ENCODE data around the gene DOCK6. TPM values are rescaled to one million over a fixed set of nuclear protein-coding genes. Genes with fewer than 3 reads are reported as not detected.

DOCK6 gene
- total and polyA plus RNA-seq, 2 donors (not counting 1 experiment from before 2014, with no cell fraction given) = 6.9 to 17.7 TPM

DNA sequence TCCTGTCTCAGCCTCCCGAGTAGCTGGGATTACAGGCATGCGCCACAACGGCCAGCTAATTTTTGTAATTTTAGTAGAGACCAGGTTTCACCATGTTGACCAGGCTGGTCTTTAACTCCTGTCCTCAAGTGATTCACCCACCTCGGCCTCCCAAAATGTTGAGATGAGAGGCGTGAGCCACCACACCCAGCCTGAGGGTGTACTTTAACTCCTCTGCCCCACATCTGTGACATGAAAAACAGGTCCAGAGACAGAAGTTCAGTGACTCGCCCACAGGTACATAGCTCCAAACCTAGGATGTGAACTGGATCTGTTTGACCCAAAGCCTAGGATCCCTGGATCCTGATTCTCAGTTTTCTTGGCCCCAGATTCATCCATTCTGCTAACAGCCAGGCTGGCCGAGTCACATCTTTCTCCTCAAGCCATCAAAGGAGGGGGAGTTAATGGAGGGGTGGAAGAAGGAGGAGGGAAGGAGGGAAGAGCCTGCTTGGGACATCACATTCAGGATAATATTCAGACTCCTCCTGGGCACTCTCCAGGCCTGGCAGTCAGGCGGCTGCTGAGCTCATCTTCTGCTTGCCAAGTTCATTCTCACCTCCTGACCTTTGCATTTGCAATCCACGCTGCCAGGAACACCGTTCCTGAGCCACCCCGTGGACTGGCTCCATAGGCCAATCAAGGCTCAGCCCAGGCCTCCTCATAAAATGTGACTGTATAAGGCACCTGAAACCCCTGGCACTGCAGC lies 109.8 kb downstream of the DOCK6 start:
- no peaks in the 10 kb centered on the region for H3K9me3 ChIP-seq (ENCODE audit: control insufficient read depth, insufficient read depth, low read depth, low read length)
- no peaks in the 10 kb centered on the region for H3K27me3 ChIP-seq (ENCODE audit: control insufficient read depth, insufficient read depth, low read length)
- no peak overlapping the region for H2AFZ ChIP-seq (ENCODE audit: low read length)
- H3K27ac ChIP-seq (ENCODE audit: insufficient read depth, low read length) = peak overlapping the region; percentile 61
- peak; percentile 73 to 92 for DNase-seq (ENCODE audit: low read depth in 2 of 2)
- no peak overlapping the region for H3K9ac ChIP-seq (ENCODE audit: insufficient read depth, low read length)
- TF ChIP-seq EZH2 (IDR thresholded peaks at IDR 0.05; ENCODE audit: low read length, missing control alignments) (no peak), CTCF (conservative IDR thresholded peaks at IDR 0.05 in 1 of 2, IDR thresholded peaks at IDR 0.05 in 1 of 2; ENCODE audit: low read depth in 1 of 2, low read length in 2 of 2) (no peak)
- peaks cover 52% of the 10 kb centered on the region for H3K79me2 ChIP-seq (ENCODE audit: control insufficient read depth, insufficient read depth, low read length)
- peaks cover 17% of the 10 kb centered on the region for H3K4me1 ChIP-seq (ENCODE audit: control insufficient read depth, extremely low read depth, insufficient read depth, low read length)
- H3K4me2 ChIP-seq (ENCODE audit: extremely low read depth, insufficient read depth, low read length) = peak overlapping the region; percentile 51
- H3K36me3 ChIP-seq (ENCODE audit: control insufficient read depth, insufficient read depth, low read length) = peaks cover 4% of the 10 kb centered on the region
- H3K4me3 ChIP-seq (replicated peaks in 1 of 4; ENCODE audit: control extremely low read depth in 1 of 4, insufficient read depth in 1 of 4, low read depth in 3 of 4, low read length in 4 of 4) = no peak overlapping the region
- H4K20me1 ChIP-seq (ENCODE audit: control insufficient read depth, extremely low read depth, insufficient read depth, low read length) = no peaks in the 10 kb centered on the region

DNA sequence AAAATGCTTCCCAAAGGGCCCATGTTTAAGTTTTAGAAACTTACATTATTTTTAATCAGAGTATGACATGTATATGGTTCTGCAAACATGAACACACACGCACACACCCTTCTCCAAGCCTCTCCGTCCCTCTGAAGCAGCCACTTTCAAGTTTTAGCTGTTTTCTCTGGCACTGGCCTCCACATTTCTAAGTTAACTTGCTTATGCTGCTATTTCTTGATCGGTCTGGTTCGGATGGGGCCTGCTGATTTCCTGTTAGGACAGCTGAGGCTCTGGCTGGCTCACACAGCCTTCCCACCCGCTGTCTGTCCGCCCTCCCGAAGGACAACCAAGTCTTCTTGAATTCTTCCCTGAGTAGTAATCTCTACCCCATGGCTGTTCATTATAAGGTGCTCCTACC lies 111.1 kb downstream of the DOCK6 start:
- Histone ChIP-seq H3K9ac (ENCODE audit: insufficient read depth, low read length) (peak overlapping the region; percentile 23), H3K27me3 (ENCODE audit: control insufficient read depth, insufficient read depth, low read length) (no peaks in the 10 kb centered on the region), H3K79me2 (ENCODE audit: control insufficient read depth, insufficient read depth, low read length) (peaks cover 52% of the 10 kb centered on the region), H3K9me3 (ENCODE audit: control insufficient read depth, insufficient read depth, low read depth, low read length) (no peaks in the 10 kb centered on the region), H2AFZ (ENCODE audit: low read length) (peak overlapping the region; percentile 55), H3K36me3 (ENCODE audit: control insufficient read depth, insufficient read depth, low read length) (peaks cover 4% of the 10 kb centered on the region), H3K4me3 (replicated peaks in 1 of 4; ENCODE audit: control extremely low read depth in 1 of 4, insufficient read depth in 1 of 4, low read depth in 3 of 4, low read length in 4 of 4) (no peak overlapping the region), H3K27ac (ENCODE audit: insufficient read depth, low read length) (peak overlapping the region; percentile 69), H3K4me2 (ENCODE audit: extremely low read depth, insufficient read depth, low read length) (no peak overlapping the region), H4K20me1 (ENCODE audit: control insufficient read depth, extremely low read depth, insufficient read depth, low read length) (no peaks in the 10 kb centered on the region), H3K4me1 (ENCODE audit: control insufficient read depth, extremely low read depth, insufficient read depth, low read length) (peaks cover 17% of the 10 kb centered on the region)
- DNase-seq (ENCODE audit: low read depth in 2 of 2) = no peak
- TF ChIP-seq EZH2 (IDR thresholded peaks at IDR 0.05; ENCODE audit: low read length, missing control alignments) (no peak), CTCF (conservative IDR thresholded peaks at IDR 0.05 in 1 of 2, IDR thresholded peaks at IDR 0.05 in 1 of 2; ENCODE audit: low read depth in 1 of 2, low read length in 2 of 2) (no peak)

Other genes starting within 250 kb of the DOCK6 start
- gene LDLR, start 173.1 kb downstream of the DOCK6 start, total RNA-seq = 204 and 427 TPM in 2 replicates
- gene LDLR, start 173.1 kb downstream of the DOCK6 start, polyA plus RNA-seq = 187 and 210 TPM in 2 replicates
- gene SPC24, start 106.7 kb downstream of the DOCK6 start, total RNA-seq = 3.9 and 32.0 TPM in 2 replicates
- 8.1 and 32.0 TPM in 2 replicates for gene SPC24, start 106.7 kb downstream of the DOCK6 start, polyA plus RNA-seq
- gene KANK2, start 65.0 kb downstream of the DOCK6 start, total RNA-seq = 435 and 511 TPM in 2 replicates
- gene KANK2, start 65.0 kb downstream of the DOCK6 start, polyA plus RNA-seq = 192 and 197 TPM in 2 replicates
- not detected in 2 replicates for gene ANGPTL8, start 22.9 kb downstream of the DOCK6 start, total RNA-seq
- not detected in 2 replicates for gene ANGPTL8, start 22.9 kb downstream of the DOCK6 start, polyA plus RNA-seq
- not detected in 2 replicates for gene TSPAN16, start 33.6 kb upstream of the DOCK6 start, total RNA-seq
- not detected in 2 replicates for gene TSPAN16, start 33.6 kb upstream of the DOCK6 start, polyA plus RNA-seq
- gene RAB3D, start 77.1 kb upstream of the DOCK6 start, total RNA-seq = 15.4 and 20.0 TPM in 2 replicates
- 11.5 and 16.2 TPM in 2 replicates for gene RAB3D, start 77.1 kb upstream of the DOCK6 start, polyA plus RNA-seq
- gene TMEM205, start 83.7 kb upstream of the DOCK6 start, total RNA-seq = 54.7 and 76.8 TPM in 2 replicates
- 68.4 and 78.6 TPM in 2 replicates for gene TMEM205, start 83.7 kb upstream of the DOCK6 start, polyA plus RNA-seq
- 10.1 and 11.3 TPM in 2 replicates for gene CCDC159, start 84.0 kb upstream of the DOCK6 start, total RNA-seq
- 13.8 and 14.4 TPM in 2 replicates for gene CCDC159, start 84.0 kb upstream of the DOCK6 start, polyA plus RNA-seq
- gene PLPPR2, start 92.9 kb upstream of the DOCK6 start, total RNA-seq = 7.4 and 13.0 TPM in 2 replicates
- gene PLPPR2, start 92.9 kb upstream of the DOCK6 start, polyA plus RNA-seq = 17.6 and 21.2 TPM in 2 replicates
- gene SWSAP1, start 112.1 kb upstream of the DOCK6 start, total RNA-seq = 0.50 and 0.51 TPM in 2 replicates
- gene SWSAP1, start 112.1 kb upstream of the DOCK6 start, polyA plus RNA-seq = 0.76 and 1.2 TPM in 2 replicates
- gene EPOR, start 121.8 kb upstream of the DOCK6 start, total RNA-seq = 6.4 and 9.2 TPM in 2 replicates
- gene EPOR, start 121.8 kb upstream of the DOCK6 start, polyA plus RNA-seq = 3.6 and 3.8 TPM in 2 replicates
- gene RGL3, start 156.8 kb upstream of the DOCK6 start, total RNA-seq = 1.8 and 4.0 TPM in 2 replicates
- 0.20 and 0.90 TPM in 2 replicates for gene RGL3, start 156.8 kb upstream of the DOCK6 start, polyA plus RNA-seq
- gene ODAD3, start 172.6 kb upstream of the DOCK6 start, total RNA-seq = 0.26 and 0.66 TPM in 2 replicates
- gene ODAD3, start 172.6 kb upstream of the DOCK6 start, polyA plus RNA-seq = 0.32 and 0.67 TPM in 2 replicates
- gene PRKCSH, start 173.1 kb upstream of the DOCK6 start, total RNA-seq = 120 and 134 TPM in 2 replicates
- gene PRKCSH, start 173.1 kb upstream of the DOCK6 start, polyA plus RNA-seq = 110 and 117 TPM in 2 replicates
- gene ELAVL3, start 218.5 kb upstream of the DOCK6 start, total RNA-seq = under 0.01 TPM in 1 of 2 replicates, not detected in the other
- gene ELAVL3, start 218.5 kb upstream of the DOCK6 start, polyA plus RNA-seq = not detected in 2 replicates
- gene ZNF653, start 243.3 kb upstream of the DOCK6 start, total RNA-seq = 3.5 and 3.6 TPM in 2 replicates
- 3.1 and 5.5 TPM in 2 replicates for gene ZNF653, start 243.3 kb upstream of the DOCK6 start, polyA plus RNA-seq